ENCODE results near the gene ANG. TPM values are rescaled to one million over a fixed set of nuclear protein-coding genes. Genes with fewer than 3 reads are reported as not detected.
"Not testable (repeated sequence)": the region's sequence is repeated elsewhere in the genome, so short reads cannot be mapped to it uniquely, and the experiment has no call there.

ANG gene
- total RNA-seq, 3 donors from 2014 or later: 25.0 to 50.1 (median 41.0) TPM

- TF ChIP-seq CTCF (IDR thresholded peaks at IDR 0.05): no peak
- Histone ChIP-seq H3K36me3 (ENCODE audit: low read depth) (no peaks in the 10 kb centered on the region), H3K9me3 (no peaks in the 10 kb centered on the region), H3K4me3 (no peak overlapping the region), H3K4me1 (ENCODE audit: low read depth) (no peaks in the 10 kb centered on the region)
- ATAC-seq (no peak), DNase-seq (no peak)
- intact Hi-C loops (cut with DNase I, micrococcal nuclease): no loop called here
Measured at GRCh38 chr14:20720741-20721140, 32.2 kb downstream of the ANG start.

GRCh38 chr14:20722016-20722415 lies 33.5 kb downstream of the ANG start:
- Histone ChIP-seq H3K9me3 (no peaks in the 10 kb centered on the region), H3K4me1 (ENCODE audit: low read depth) (no peaks in the 10 kb centered on the region), H3K36me3 (ENCODE audit: low read depth) (no peaks in the 10 kb centered on the region), H3K4me3 (no peak overlapping the region)
- ATAC-seq: no peak
- no peak for TF ChIP-seq CTCF (IDR thresholded peaks at IDR 0.05)
- DNase-seq: no peak
- intact Hi-C loops (cut with DNase I, micrococcal nuclease): no loop called here

GRCh38 chr14:20723488-20723887 lies 34.9 kb downstream of the ANG start:
- H3K9me3 ChIP-seq: no peaks in the 10 kb centered on the region
- intact Hi-C loops (cut with DNase I, micrococcal nuclease): no loop called here
- H3K4me3 ChIP-seq: no peak overlapping the region
- TF ChIP-seq CTCF (IDR thresholded peaks at IDR 0.05): no peak
- H3K4me1 ChIP-seq (ENCODE audit: low read depth): no peaks in the 10 kb centered on the region
- DNase-seq (no peak), ATAC-seq (no peak)
- no peaks in the 10 kb centered on the region for H3K36me3 ChIP-seq (ENCODE audit: low read depth)

- intact Hi-C loops (cut with DNase I, micrococcal nuclease): not testable (repeated sequence)
Measured at GRCh38 chr14:20726121-20726520, 37.6 kb downstream of the ANG start.

GRCh38 chr14:20726531-20726930 lies 38.0 kb downstream of the ANG start:
- no peak for TF ChIP-seq CTCF (IDR thresholded peaks at IDR 0.05)
- DNase-seq (no peak), ATAC-seq (no peak)
- Histone ChIP-seq H3K36me3 (ENCODE audit: low read depth) (no peaks in the 10 kb centered on the region), H3K4me1 (ENCODE audit: low read depth) (no peaks in the 10 kb centered on the region), H3K4me3 (no peak overlapping the region), H3K9me3 (no peaks in the 10 kb centered on the region)
- intact Hi-C loops (cut with DNase I, micrococcal nuclease): no loop called here

More at GRCh38 chr14:20726121-20726520, 37.6 kb downstream of the ANG start:
- H3K9me3 ChIP-seq; H3K4me3 ChIP-seq; ATAC-seq; DNase-seq; H3K4me1 ChIP-seq (ENCODE audit: low read depth); H3K36me3 ChIP-seq (ENCODE audit: low read depth): not testable (repeated sequence)

GRCh38 chr14:20730891-20731290 lies 42.3 kb downstream of the ANG start:
- TF ChIP-seq CTCF (IDR thresholded peaks at IDR 0.05): no peak
- DNase-seq: no peak
- intact Hi-C loops (cut with DNase I, micrococcal nuclease): no loop called here
- no peak overlapping the region for H3K4me3 ChIP-seq
- H3K36me3 ChIP-seq (ENCODE audit: low read depth): no peaks in the 10 kb centered on the region
- ATAC-seq: no peak
- H3K4me1 ChIP-seq (ENCODE audit: low read depth): no peaks in the 10 kb centered on the region
- H3K9me3 ChIP-seq: no peaks in the 10 kb centered on the region
